CD4-positive, alpha-beta T cell treated with Interleukin-15 for 4 hours (primary cell): ENCODE results near the gene EEA1.
"Not testable (repeated sequence)": the region's sequence is repeated elsewhere in the genome, so short reads cannot be mapped to it uniquely, and the experiment has no call there.

ENCODE experiments used
- DNase-seq: peaks from one replicate; pipeline ENCODE4 v3.0.0-alpha.2; 2020; ENCODE audit warnings: low spot score

The EEA1 gene

GRCh38 chr12:92796650-92797049 is 132.4 kb downstream of the EEA1 start:
- no peak for DNase-seq

- no peak for DNase-seq
Measured at GRCh38 chr12:92794814-92795213, 134.3 kb downstream of the EEA1 start.

GRCh38 chr12:92794356-92794755 is 134.7 kb downstream of the EEA1 start:
- not testable (repeated sequence) for DNase-seq

- DNase-seq, result no peak
Measured at GRCh38 chr12:92786045-92786444, 143.1 kb downstream of the EEA1 start.

GRCh38 chr12:92785563-92785950 is 143.5 kb downstream of the EEA1 start:
- no peak for DNase-seq

GRCh38 chr12:92784797-92785562 is 144.1 kb downstream of the EEA1 start:
- DNase-seq, result peak; percentile 70

GRCh38 chr12:92784356-92784755 is 144.7 kb downstream of the EEA1 start:
- no peak for DNase-seq

GRCh38 chr12:92779902-92780301 is 149.2 kb downstream of the EEA1 start:
- no peak for DNase-seq

GRCh38 chr12:92778525-92778924 is 150.6 kb downstream of the EEA1 start:
- no peak for DNase-seq

GRCh38 chr12:92775416-92775815 is 153.7 kb downstream of the EEA1 start:
- no peak for DNase-seq

- no peak for DNase-seq
Measured at GRCh38 chr12:92771001-92771400, 158.1 kb downstream of the EEA1 start.

- no peak for DNase-seq
Measured at GRCh38 chr12:92769124-92769901, 159.8 kb downstream of the EEA1 start.

GRCh38 chr12:92765871-92766270 is 163.2 kb downstream of the EEA1 start:
- no peak for DNase-seq

GRCh38 chr12:92764831-92765230 is 164.3 kb downstream of the EEA1 start:
- no peak for DNase-seq

GRCh38 chr12:92762773-92763172 is 166.3 kb downstream of the EEA1 start:
- no peak for DNase-seq

GRCh38 chr12:92759634-92760268 is 169.3 kb downstream of the EEA1 start:
- DNase-seq, result no peak

- no peak for DNase-seq
Measured at GRCh38 chr12:92757597-92758121, 171.4 kb downstream of the EEA1 start.

GRCh38 chr12:92756898-92757596 is 172.0 kb downstream of the EEA1 start:
- DNase-seq, result no peak

- DNase-seq, result no peak
Measured at GRCh38 chr12:92753976-92754885, 174.9 kb downstream of the EEA1 start.

- not testable (repeated sequence) for DNase-seq
Measured at GRCh38 chr12:92749691-92750090, 179.4 kb downstream of the EEA1 start.

GRCh38 chr12:92747151-92747550 is 181.9 kb downstream of the EEA1 start:
- DNase-seq, result no peak
